K562 (cell line): ENCODE measurements around the gene PRLH. TPM values are rescaled to one million over a fixed set of nuclear protein-coding genes. Genes with fewer than 3 reads are reported as not detected.
A peak's percentile ranks its signal among the peaks of the same experiment; 100 is the strongest.

ENCODE experiments used
- ATAC-seq: fragments of 200-7000 bp; cut with Tn5 transposase; 3 replicates; pipeline ENCODE4 v1.9.1; 2020; ENCODE audit warnings: moderate library complexity
- BruUV-seq: library from RNA; stranded (reverse); fragments of 400-500 nt; replicated peaks from 2 replicates; lab custom pipeline; 2021; lab: Mats Ljungman, UMichigan
- CTCF ChIA-PET: fragments of 300-600 bp; formaldehyde crosslinking; extraction: SDS; loops from one replicate; lab custom pipeline; 2021; ENCODE audit warnings: low intra/inter-chr PET ratio; lab: Yijun Ruan, JAX
- POLR2A ChIA-PET: fragments of 300-600, 350-650 bp; sonication (Branson Sonifier 250); formaldehyde crosslinking; extraction: SDS; loops from one replicate; lab custom pipeline; 2021; ENCODE audit warnings: antibody characterized with exemption, inconsistent platforms; lab: Yijun Ruan, JAX
- DNase-seq, 4 experiments: peaks; one replicate each; pipeline versions ENCODE4 v3.0.0 to v3.0.0-alpha.2; 2011 to 2018; ENCODE audit warnings: low spot score in 3 of 4, mixed read lengths in 3 of 4; ENCODE audit errors: extremely low read depth in 1 of 4
- FAIRE-seq: peaks from 2 replicates; lab custom pipeline; 2011; peaks lifted over from hg19 to GRCh38; lab: Jason Lieb, UNC
- H2AFZ ChIP-seq: 2 replicates; pipeline ENCODE4 v1.6.0; 2011; ENCODE audit warnings: low read depth, low read length, control low read depth, inconsistent platforms
- H3K27ac ChIP-seq: fragments of 200-600 bp; 3 replicates; pipeline ENCODE4 v1.8.0; 2011; ENCODE audit warnings: low read depth, mild to moderate bottlenecking, control low read depth, inconsistent platforms, low read length, moderate library complexity, mixed read lengths; ENCODE audit errors: extremely low read depth
- H3K27me3 ChIP-seq, 2 experiments: fragments of 300-600 bp in 1 of 2; 2 replicates in 1 of 2; 3 replicates in 1 of 2; pipeline versions ENCODE4 v1.6.0 to v1.8.0; 2011; ENCODE audit warnings: inconsistent platforms in 2 of 2, low read length in 2 of 2, mild to moderate bottlenecking in 1 of 2, mixed read lengths in 1 of 2, moderate library complexity in 1 of 2; ENCODE audit not compliant: control insufficient read depth in 2 of 2, insufficient read depth in 2 of 2
- H3K36me3 ChIP-seq: fragments of 300-600 bp; 3 replicates; pipeline ENCODE4 v1.8.0; 2011; ENCODE audit warnings: mild to moderate bottlenecking, low read length, inconsistent platforms; ENCODE audit not compliant: control insufficient read depth, insufficient read depth
- H3K4me1 ChIP-seq, 2 experiments: fragments of 200-600 bp in 1 of 2; replicated peaks in 1 of 2; 2 replicates in 1 of 2; 3 replicates in 1 of 2; pipeline versions ENCODE4 v1.5.1 to v1.8.0; 2011; ENCODE audit warnings: inconsistent platforms in 2 of 2, low read length in 2 of 2, mild to moderate bottlenecking in 1 of 2, mixed read lengths in 1 of 2, moderate library complexity in 1 of 2; ENCODE audit not compliant: control insufficient read depth in 2 of 2, insufficient read depth in 2 of 2
- H3K4me2 ChIP-seq: 2 replicates; pipeline ENCODE4 v1.6.1; 2011; ENCODE audit warnings: low read length, control low read depth, inconsistent platforms, mixed read lengths; ENCODE audit not compliant: insufficient read depth
- H3K4me3 ChIP-seq: fragments of 200-600 bp; sonication (generic), shearing (Covaris generic); 2 replicates; pipeline ENCODE4 v1.5.1; 2016; ENCODE audit warnings: control low read depth, inconsistent platforms
- H3K79me2 ChIP-seq: fragments of 200-600 bp; 3 replicates; pipeline ENCODE4 v1.8.0; 2011; ENCODE audit warnings: low read length, inconsistent platforms; ENCODE audit not compliant: control insufficient read depth, insufficient read depth
- H3K9ac ChIP-seq, 2 experiments: 2 replicates each; pipeline versions ENCODE4 v1.6.0 to v1.6.1; 2011; ENCODE audit warnings: low read depth in 2 of 2, low read length in 2 of 2, control low read depth in 1 of 2, inconsistent platforms in 1 of 2, mild to moderate bottlenecking in 1 of 2, mixed read lengths in 1 of 2; ENCODE audit not compliant: insufficient read depth in 1 of 2
- H3K9me1 ChIP-seq: one replicate; pipeline ENCODE4 v1.6.0; 2011; ENCODE audit warnings: inconsistent platforms, mild to moderate bottlenecking, low read length, moderate library complexity; ENCODE audit not compliant: control insufficient read depth, insufficient read depth
- H3K9me3 ChIP-seq: replicated peaks from 2 replicates; pipeline ENCODE4 v1.5.1; 2011; ENCODE audit warnings: low read depth, low read length, inconsistent platforms; ENCODE audit not compliant: control insufficient read depth, insufficient read depth
- H4K20me1 ChIP-seq: replicated peaks from 2 replicates; pipeline ENCODE4 v1.6.1; 2011; ENCODE audit warnings: low read length, inconsistent platforms, mixed read lengths; ENCODE audit not compliant: control insufficient read depth, insufficient read depth
- BHLHE40 ChIP-seq: IDR thresholded peaks from 2 replicates; pipeline ENCODE4 v1.6.1; 2011; ENCODE audit warnings: low read length, improper control_type of control experiment
- C11orf30 ChIP-seq: fragments of 450-650 bp; IDR thresholded peaks from 2 replicates; pipeline ENCODE4 v1.6.1; 2016; ENCODE audit warnings: low read depth, mild to moderate bottlenecking
- E2F3 ChIP-seq: fragments of 250-450 bp; sonication (Bioruptor Pico); IDR thresholded peaks from 2 replicates; pipeline ENCODE4 v1.4.0; 2020; ENCODE audit warnings: mild to moderate bottlenecking
- HEY1 ChIP-seq: fragments of 250-450 bp; sonication (Bioruptor Pico); IDR thresholded peaks from 2 replicates; pipeline ENCODE4 v1.5.0; 2020; ENCODE audit warnings: mild to moderate bottlenecking, moderate library complexity, borderline replicate concordance
- KDM5B ChIP-seq: fragments of 200-600 bp; sonication (generic); IDR thresholded peaks from 2 replicates; pipeline ENCODE4 v1.6.1; 2012; ENCODE audit warnings: low read depth, mild to moderate bottlenecking, moderate library complexity, low read length, control low read depth, inconsistent platforms; ENCODE audit not compliant: insufficient replicate concordance
- POLR2AphosphoS2 ChIP-seq: IDR thresholded peaks from 2 replicates; pipeline ENCODE4 v1.6.1; 2012; ENCODE audit warnings: low read length, improper control_type of control experiment
- POLR2AphosphoS5 ChIP-seq: IDR thresholded peaks from 2 replicates; pipeline ENCODE4 v1.6.1; 2011; ENCODE audit warnings: mild to moderate bottlenecking, low read depth, low read length, moderate library complexity; ENCODE audit not compliant: control insufficient read depth, insufficient read depth
- ZNF431 ChIP-seq: sonication (generic); formaldehyde crosslinking; IDR thresholded peaks from 2 replicates; pipeline ENCODE4 v1.8.0; 2022; ENCODE audit warnings: mild to moderate bottlenecking, missing genetic modification reagents
- WGBS: fragments of 100-300 bp; shearing (Covaris generic); methylation state at CpG from one replicate; pipeline ENCODE4 v1.1.6; 2016; ENCODE audit warnings: low coverage, mixed read lengths; ENCODE audit not compliant: insufficient coverage; ENCODE audit errors: missing lambda C conversion rate; 5-methylcytosine and 5-hydroxymethylcytosine counted together
- in situ Hi-C: fragments of 300-500 bp; cut with MboI; formaldehyde crosslinking; loops from 4 replicates; pipeline ENCODE4 v1.15.0; 2018; ENCODE audit warnings: inconsistent platforms, mixed read lengths
- intact Hi-C: fragments of 100-400 bp; cut with micrococcal nuclease; formaldehyde crosslinking; loops from 2 replicates; pipeline ENCODE4 v1.14.2; 2022
- polyA plus RNA-seq, 8 experiments: library from polyadenylated mRNA; depleted of rRNA in 4 of 8; stranded (reverse) in 5 of 8; unstranded in 3 of 8; fragments of >200 nt; fragmentation: Nextera tagmentation in 2 of 8; fragmentation: Illumina TruSeq in 1 of 8; extraction: Ambion mirVana in 2 of 8; extraction: Trizol in 1 of 8; gene quantifications; 2 replicates each; pipeline versions ENCODE4 v1.2.1 to v1.2.3, GENCODE V29; 2011 to 2014; ENCODE audit warnings: inconsistent platforms in 1 of 8, missing spikeins in 1 of 8
- total RNA-seq, 7 experiments: library from RNA; depleted of rRNA in 6 of 7; stranded (reverse); fragments of >200 nt in 6 of 7; fragmentation: Illumina TruSeq in 2 of 7; extraction: Trizol in 2 of 7; gene quantifications; 2 replicates each; pipeline versions ENCODE4 v1.2.1 to v1.2.3, GENCODE V29; 2011 to 2021; ENCODE audit warnings: low replicate concordance in 1 of 7
- TF ChIP-seq, protein P1 (sequence below): fragments of 250-450 bp; sonication (Bioruptor Pico); IDR thresholded peaks from 2 replicates; pipeline ENCODE4 v1.8.0; 2021; ENCODE audit warnings: borderline replicate concordance, mild to moderate bottlenecking, moderate library complexity; ENCODE audit not compliant: poor library complexity, severe bottlenecking

The PRLH gene
- total and polyA plus RNA-seq, 9 of the 15 experiments (the other 6 are each of a cell fraction or from before 2014, with no cell fraction given) = not detected

- Histone ChIP-seq H2AFZ (no peak overlapping the region), H3K4me3 (no peak overlapping the region), H3K79me2 (no peaks in the 10 kb centered on the region), H3K9me3 (no peaks in the 10 kb centered on the region), H4K20me1 (no peaks in the 10 kb centered on the region), H3K27ac (no peak overlapping the region), H3K36me3 (no peaks in the 10 kb centered on the region), H3K4me1 (no peaks in the 10 kb centered on the region; a peak in 2 of 5 replicates), H3K27me3 (peaks cover 4 to 77% of the 10 kb centered on the region in 2 experiments; a peak in 3 of 5 replicates), H3K9me1 (no peaks in the 10 kb centered on the region), H3K9ac (no peak overlapping the region), H3K4me2 (no peak overlapping the region)
- TF ChIP-seq, protein P1, sequence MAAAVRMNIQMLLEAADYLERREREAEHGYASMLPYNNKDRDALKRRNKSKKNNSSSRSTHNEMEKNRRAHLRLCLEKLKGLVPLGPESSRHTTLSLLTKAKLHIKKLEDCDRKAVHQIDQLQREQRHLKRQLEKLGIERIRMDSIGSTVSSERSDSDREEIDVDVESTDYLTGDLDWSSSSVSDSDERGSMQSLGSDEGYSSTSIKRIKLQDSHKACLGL (CRISPR knock-in tag) = no peak
- TF ChIP-seq BHLHE40 = no peak
- TF ChIP-seq POLR2AphosphoS2 = no peak
- TF ChIP-seq KDM5B = no peak
- 0 out of 2 replicates have a peak, but pooled peaks have one; percentile 6 for TF ChIP-seq C11orf30
- TF ChIP-seq ZNF431 (CRISPR knock-in tag) = no peak
- TF ChIP-seq HEY1 (CRISPR knock-in tag) = no peak
- TF ChIP-seq E2F3 = no peak
- no peak for TF ChIP-seq POLR2AphosphoS5
- ChIA-PET POLR2A (interaction anchor here (0.7 kb wide), 1 partner anchor 19 kb away, joined by 3 read pairs; no protein-coding TSS in a partner anchor), CTCF (no interaction called here)
- FAIRE-seq (no peak), ATAC-seq (no peak), DNase-seq (no peak)
- 20% methylated on average over 1 of the region's 1 CpG for WGBS
- intact Hi-C loops = no loop called here
- in situ Hi-C loops = no loop called here
- BruUV-seq = no TSS peak
Observed at GRCh38 chr2:237534380-237534779, 32.0 kb upstream of the PRLH start.
